CD14-positive monocyte (primary cell): ENCODE measurements around the gene NUP62. TPM values are rescaled to one million over a fixed set of nuclear protein-coding genes. Genes with fewer than 3 reads are reported as not detected.

Experiments
- DNase-seq, 3 donors: peaks; one replicate each; pipeline ENCODE4 v3.0.0-alpha.2; 2011 to 2022
- H2AFZ ChIP-seq: 2 replicates; pipeline ENCODE4 v1.6.0; 2012; ENCODE audit warnings: mild to moderate bottlenecking, low read depth, low read length, inconsistent platforms; ENCODE audit not compliant: insufficient read depth, poor library complexity, severe bottlenecking
- H3K27ac ChIP-seq, 2 donors: 1 replicate in 1 of 2; 2 replicates in 1 of 2; pipeline ENCODE4 v1.5.1; 2012 to 2013; ENCODE audit warnings: low read length in 2 of 2, control low read depth in 1 of 2, inconsistent platforms in 1 of 2, low read depth in 1 of 2, mild to moderate bottlenecking in 1 of 2
- H3K27me3 ChIP-seq, 2 donors: one replicate each; pipeline versions ENCODE4 v1.6.0 to v1.6.1; 2011 to 2013; ENCODE audit warnings: low read length in 2 of 2; ENCODE audit not compliant: control insufficient read depth in 2 of 2, insufficient read depth in 2 of 2
- H3K36me3 ChIP-seq, 2 donors: replicated peaks in 1 of 2; 1 replicate in 1 of 2; 2 replicates in 1 of 2; pipeline versions ENCODE4 v1.5.1 to v1.6.1; 2012 to 2013; ENCODE audit warnings: low read length in 2 of 2, control low read depth in 1 of 2, inconsistent platforms in 1 of 2, mild to moderate bottlenecking in 1 of 2; ENCODE audit not compliant: insufficient read depth in 2 of 2, control insufficient read depth in 1 of 2
- H3K4me1 ChIP-seq, 2 donors: 1 replicate in 1 of 2; 2 replicates in 1 of 2; pipeline versions ENCODE4 v1.5.1 to v1.6.1; 2012 to 2013; ENCODE audit warnings: low read length in 2 of 2, control low read depth in 1 of 2, inconsistent platforms in 1 of 2, mild to moderate bottlenecking in 1 of 2, moderate library complexity in 1 of 2; ENCODE audit not compliant: insufficient read depth in 2 of 2, control insufficient read depth in 1 of 2
- H3K4me2 ChIP-seq: replicated peaks from 2 replicates; pipeline ENCODE3; 2012; ENCODE audit warnings: low read length, moderate library complexity, mild to moderate bottlenecking; ENCODE audit not compliant: poor library complexity, severe bottlenecking; ENCODE audit errors: extremely low read depth
- H3K4me3 ChIP-seq, 3 experiments: fragments of 200-600 bp in 1 of 3; sonication (generic) in 1 of 3; replicated peaks in 1 of 3; 1 replicate in 2 of 3; 2 replicates in 1 of 3; pipeline ENCODE4 v1.5.1; 2011 to 2013; ENCODE audit warnings: low read length in 3 of 3, mild to moderate bottlenecking in 3 of 3, control low read depth in 2 of 3, low read depth in 2 of 3, inconsistent platforms in 1 of 3, moderate library complexity in 1 of 3
- H3K79me2 ChIP-seq: 2 replicates; pipeline ENCODE4 v1.6.0; 2012; ENCODE audit warnings: mild to moderate bottlenecking, control low read depth, inconsistent platforms, low read length, moderate library complexity; ENCODE audit not compliant: insufficient read depth
- H3K9ac ChIP-seq: 2 replicates; pipeline ENCODE4 v1.6.0; 2017; ENCODE audit warnings: low read length, mild to moderate bottlenecking; ENCODE audit not compliant: insufficient read depth, poor library complexity, severe bottlenecking
- H3K9me3 ChIP-seq, 2 donors: replicated peaks in 1 of 2; 1 replicate in 1 of 2; 2 replicates in 1 of 2; pipeline versions ENCODE4 v1.5.1 to v1.6.1; 2012 to 2013; ENCODE audit warnings: low read length in 2 of 2, control low read depth in 1 of 2; ENCODE audit not compliant: control insufficient read depth in 1 of 2, insufficient read depth in 1 of 2
- H4K20me1 ChIP-seq: 2 replicates; pipeline ENCODE4 v1.6.0; 2012; ENCODE audit warnings: mild to moderate bottlenecking, low read length, control low read depth, moderate library complexity; ENCODE audit not compliant: insufficient read depth
- H3K27ac Mint-ChIP-seq, 7 donors: one replicate each; pipeline ENCODE4 v1.8.0; 2020; ENCODE audit warnings: mild to moderate bottlenecking in 7 of 7, mixed read lengths in 7 of 7, moderate library complexity in 6 of 7, inconsistent platforms in 2 of 7
- H3K27me3 Mint-ChIP-seq, 3 donors: one replicate each; pipeline ENCODE4 v1.8.0; 2021 to 2022; ENCODE audit warnings: low read depth in 3 of 3, mild to moderate bottlenecking in 3 of 3, mixed read lengths in 3 of 3, moderate library complexity in 3 of 3, inconsistent platforms in 1 of 3
- H3K36me3 Mint-ChIP-seq, 2 donors: one replicate each; pipeline ENCODE4 v1.8.0; 2020; ENCODE audit warnings: mixed read lengths in 2 of 2, inconsistent platforms in 1 of 2, mild to moderate bottlenecking in 1 of 2
- H3K4me1 Mint-ChIP-seq: one replicate; pipeline ENCODE4 v1.8.0; 2020; ENCODE audit warnings: mild to moderate bottlenecking, mixed read lengths
- H3K4me3 Mint-ChIP-seq, 2 donors: one replicate each; pipeline ENCODE4 v1.8.0; 2020; ENCODE audit warnings: mild to moderate bottlenecking in 2 of 2, mixed read lengths in 2 of 2, moderate library complexity in 1 of 2
- H3K9me3 Mint-ChIP-seq, 7 donors: one replicate each; pipeline ENCODE4 v1.8.0; 2020 to 2022; ENCODE audit warnings: mixed read lengths in 7 of 7, mild to moderate bottlenecking in 6 of 7, moderate library complexity in 6 of 7, inconsistent platforms in 2 of 7
- CTCF ChIP-seq: fragments of 200-600 bp; IDR thresholded peaks from one replicate; pipeline ENCODE4 v1.8.0; 2022; ENCODE audit warnings: antibody characterized with exemption, mild to moderate bottlenecking
- WGBS: methylation state at CpG from one replicate; pipeline ENCODE4 v1.1.5; 2013; ENCODE audit warnings: missing lambda C conversion rate; ENCODE audit not compliant: insufficient coverage; 5-methylcytosine and 5-hydroxymethylcytosine counted together
- intact Hi-C, 2 donors: fragments of 100-400 bp; cut with micrococcal nuclease; formaldehyde crosslinking; loops; one replicate each; pipeline versions ENCODE4 v1.15.0 to v1.15.1; 2023
- polyA plus RNA-seq, 3 donors: library from polyadenylated mRNA; depleted of rRNA in 1 of 3; unstranded in 2 of 3; stranded (reverse) in 1 of 3; fragments of 300-500 nt in 2 of 3; fragments of >200 nt in 1 of 3; fragmentation: Illumina TruSeq in 2 of 3; gene quantifications; 1 replicate in 2 of 3; 2 replicates in 1 of 3; pipeline ENCODE4 v1.2.3, GENCODE V29; 2012 to 2021

NUP62 gene
- polyA plus RNA-seq, 3 donors, result 32.3 to 62.2 (median 48.6) TPM

GRCh38 chr19:49857061-49857837 lies 72.1 kb downstream of the NUP62 start:
- Mint-ChIP-seq H3K4me1 (peaks cover 14% of the 10 kb centered on the region), H3K36me3 (peaks cover 34 to 62% of the 10 kb centered on the region in 2 donors), H3K27ac (peak overlapping the region in 2 of 7 donors; percentile 38 to 46), H3K27me3 (peaks cover 9 to 10% (median 9%) of the 10 kb centered on the region in 3 donors), H3K9me3 (peaks cover 0 to 2% (median 0%) of the 10 kb centered on the region in 7 donors), H3K4me3 (no peak overlapping the region)
- DNase-seq, result no peak
- Histone ChIP-seq H3K4me1 (peaks cover 3 to 7% of the 10 kb centered on the region in 2 donors), H3K36me3 (peaks cover 37 to 54% of the 10 kb centered on the region in 2 donors), H3K4me2 (no peak overlapping the region), H3K27me3 (peaks cover 5 to 7% of the 10 kb centered on the region in 2 donors), H3K9ac (no peak overlapping the region), H3K9me3 (peaks cover 0 to under 1% of the 10 kb centered on the region in 2 donors), H2AFZ (no peak overlapping the region), H3K27ac (no peak overlapping the region), H3K4me3 (no peak overlapping the region), H3K79me2 (peaks cover 13% of the 10 kb centered on the region), H4K20me1 (peaks cover 83% of the 10 kb centered on the region)
- WGBS, result 96% methylated on average over 23 of the region's 26 CpGs
- TF ChIP-seq CTCF, result no peak
- intact Hi-C loops, result no loop called here

Other genes starting within 250 kb of the NUP62 start
- 1 to 10 TPM in 1 of 3 donors, not detected in 2; 1.2 TPM for gene ADM5, start 239.9 kb downstream of the NUP62 start, polyA plus RNA-seq
- gene CPT1C, start 238.4 kb downstream of the NUP62 start, polyA plus RNA-seq, result not detected
- gene TSKS, start 166.2 kb downstream of the NUP62 start, polyA plus RNA-seq, result under 1 TPM; 0.37 to 0.81 (median 0.51) TPM
- 100 to 1,000 TPM in 1 of 3 donors, 10 to 100 TPM in 2; 12.1 to 117 (median 15.1) TPM for gene AP2A1, start 162.5 kb downstream of the NUP62 start, polyA plus RNA-seq
- 10 to 100 TPM in 1 of 3 donors, 1 to 10 TPM in 2; 5.3 to 16.7 (median 5.3) TPM for gene FUZ, start 116.2 kb downstream of the NUP62 start, polyA plus RNA-seq
- 10 to 100 TPM; 13.9 to 52.9 (median 18.5) TPM for gene MED25, start 111.2 kb downstream of the NUP62 start, polyA plus RNA-seq
- gene PTOV1, start 78.3 kb downstream of the NUP62 start, polyA plus RNA-seq, result 10 to 100 TPM; 18.3 to 67.9 (median 31.2) TPM
- gene PNKP, start 61.9 kb downstream of the NUP62 start, polyA plus RNA-seq, result 10 to 100 TPM; 23.0 to 88.6 (median 30.2) TPM
- 10 to 100 TPM in 1 of 3 donors, 1 to 10 TPM in 2; 5.4 to 18.2 (median 6.6) TPM for gene AKT1S1, start 52.1 kb downstream of the NUP62 start, polyA plus RNA-seq
- gene TBC1D17, start 51.8 kb downstream of the NUP62 start, polyA plus RNA-seq, result 10 to 100 TPM in 1 of 3 donors, 1 to 10 TPM in 2; 3.1 to 48.2 (median 4.5) TPM
- gene IL4I1, start 32.6 kb downstream of the NUP62 start, polyA plus RNA-seq, result 1 to 10 TPM; 5.6 to 7.6 (median 7.0) TPM
- gene ATF5, start 299 bp downstream of the NUP62 start, polyA plus RNA-seq, result 10 to 100 TPM in 1 of 3 donors, 1 to 10 TPM in 2; 5.8 to 22.1 (median 6.0) TPM
- 1 to 10 TPM in 1 of 3 donors, under 1 TPM in 2; 0.28 to 2.2 (median 0.67) TPM for gene SIGLEC11, start 31.7 kb upstream of the NUP62 start, polyA plus RNA-seq
- gene VRK3, start 95.9 kb upstream of the NUP62 start, polyA plus RNA-seq, result 10 to 100 TPM; 42.8 to 47.3 (median 46.8) TPM
- gene ZNF473, start 96.5 kb upstream of the NUP62 start, polyA plus RNA-seq, result 1 to 10 TPM in 2 of 3 donors, under 1 TPM in 1; 0.73 to 2.3 (median 1.6) TPM
- gene IZUMO2, start 233.8 kb upstream of the NUP62 start, polyA plus RNA-seq, result not detected